Fibroblast of skin of abdomen (primary cell): ENCODE measurements around the gene JMJD8.

ENCODE experiments used
- DNase-seq: peaks from one replicate; pipeline ENCODE4 v3.0.0-alpha.2; 2013

JMJD8 gene

GRCh38 chr16:709566-710499 lies 25.7 kb upstream of the JMJD8 start:
- DNase-seq = peak; percentile 75

- DNase-seq = no peak
Measured at GRCh38 chr16:708959-709358, 24.8 kb upstream of the JMJD8 start.

GRCh38 chr16:708019-708418 lies 23.9 kb upstream of the JMJD8 start:
- DNase-seq = no peak

- no peak for DNase-seq
Measured at GRCh38 chr16:707062-707538, 23.0 kb upstream of the JMJD8 start.

- no peak for DNase-seq
Measured at GRCh38 chr16:706189-707061, 22.3 kb upstream of the JMJD8 start.

GRCh38 chr16:705431-706188 lies 21.5 kb upstream of the JMJD8 start, which contains the start of gene FBXL16:
Gene FBXL16 (minus strand): TSS chr16:705801. CDS start chr16:697405, 8,396 bp downstream.
- DNase-seq = no peak

- no peak for DNase-seq
Measured at GRCh38 chr16:704552-705380, 20.6 kb upstream of the JMJD8 start.

- DNase-seq = no peak
Measured at GRCh38 chr16:704047-704446, 19.9 kb upstream of the JMJD8 start.

- DNase-seq = no peak
Measured at GRCh38 chr16:703406-703805, 19.3 kb upstream of the JMJD8 start.

GRCh38 chr16:702341-702740 lies 18.2 kb upstream of the JMJD8 start:
- DNase-seq = no peak

- no peak for DNase-seq
Measured at GRCh38 chr16:700684-701584, 16.8 kb upstream of the JMJD8 start.

- DNase-seq = no peak
Measured at GRCh38 chr16:698911-699671, 15.0 kb upstream of the JMJD8 start.

- DNase-seq = no peak
Measured at GRCh38 chr16:695355-696089, 11.4 kb upstream of the JMJD8 start.

GRCh38 chr16:694863-695354 lies 10.8 kb upstream of the JMJD8 start:
- no peak for DNase-seq

GRCh38 chr16:694187-694862 lies 10.2 kb upstream of the JMJD8 start:
- no peak for DNase-seq

GRCh38 chr16:693766-694165 lies 9.6 kb upstream of the JMJD8 start:
- DNase-seq = no peak

GRCh38 chr16:693364-693763 lies 9.2 kb upstream of the JMJD8 start:
- no peak for DNase-seq
